H1 (cell line): ENCODE data around the gene PLEKHA5. TPM values are rescaled to one million over a fixed set of nuclear protein-coding genes. Genes with fewer than 3 reads are reported as not detected.

Source experiments
- CEBPB ChIP-seq: IDR thresholded peaks from 2 replicates; pipeline ENCODE4 v1.6.1; 2012; ENCODE audit warnings: low read depth, low read length
- USF2 ChIP-seq: IDR thresholded peaks from 2 replicates; pipeline ENCODE4 v1.6.1; 2011; ENCODE audit warnings: low read length, improper control_type of control experiment
- polyA plus RNA-seq, 7 experiments: library from polyadenylated mRNA; depleted of rRNA in 3 of 7; stranded (reverse) in 5 of 7; unstranded in 2 of 7; fragments of >200 nt in 5 of 7; fragments of 200-250 nt in 2 of 7; gene quantifications; 1 replicate in 5 of 7; 2 replicates in 1 of 7; 4 replicates in 1 of 7; pipeline versions ENCODE4 v1.2.1 to v1.2.3, GENCODE V29; 2011 to 2013; ENCODE audit warnings: missing spikeins in 2 of 7, mixed read lengths in 2 of 7
- total RNA-seq: library from RNA; stranded (reverse); fragmentation: NEBNext Ultra II Directional; extraction: Animal tissue kit (Norgen Biotek cat#: 25700); gene quantifications from 2 replicates; pipeline ENCODE4 v1.2.1, GENCODE V29; 2021

The PLEKHA5 gene
- total and polyA plus RNA-seq, 2 of the 8 experiments (the other 6 are each of a cell fraction or from before 2014, with no cell fraction given): 17.2 to 66.1 TPM

- TF ChIP-seq USF2 (no peak), CEBPB (no peak)
Measured at GRCh38 chr12:19223018-19223417, 93.5 kb downstream of the PLEKHA5 start (continued).
